Activated CD8-positive, alpha-beta memory T cell treated with anti-CD3 and anti-CD28 coated beads for 48 hours (primary cell): ENCODE results near the gene MCM3AP.

ENCODE experiments used
- DNase-seq, 3 experiments: peaks; one replicate each; pipeline ENCODE4 v3.0.0-alpha.2; 2020; ENCODE audit warnings: low read depth in 2 of 3, low spot score in 2 of 3

MCM3AP gene

GRCh38 chr21:46285206-46285661, at the start of gene MCM3AP:
MCM3AP (minus strand) TSS chr21:46285611; CDS start chr21:46285286, 325 bp downstream.
- DNase-seq, result no peak

- DNase-seq, result no peak
Measured at GRCh38 chr21:46334351-46335140, 49.1 kb upstream of the MCM3AP start.

- no peak for DNase-seq
Measured at GRCh38 chr21:46329796-46330195, 44.4 kb upstream of the MCM3AP start.

- no peak for DNase-seq
Measured at GRCh38 chr21:46328151-46328550, 42.7 kb upstream of the MCM3AP start.

- DNase-seq, result no peak
Measured at GRCh38 chr21:46327711-46328110, 42.3 kb upstream of the MCM3AP start.

- no peak for DNase-seq
Measured at GRCh38 chr21:46326110-46326703, 40.8 kb upstream of the MCM3AP start.

- peak; percentile 6 to 39 (median 12) for DNase-seq
Measured at GRCh38 chr21:46325073-46325912, 39.9 kb upstream of the MCM3AP start.

GRCh38 chr21:46324390-46325072, 39.1 kb upstream of the MCM3AP start:
- DNase-seq, result peak; percentile 67 to 77 (median 71)

- peak; percentile 82 to 98 (median 96) for DNase-seq
Measured at GRCh38 chr21:46323710-46324389, 38.4 kb upstream of the MCM3AP start, which contains the start of the genes C21orf58 and PCNT. C21orf58 (minus strand) TSS chr21:46323870; CDS start chr21:46322738, 1,132 bp downstream. PCNT (plus strand) TSS chr21:46324156; CDS start chr21:46324229, 73 bp downstream.

- peak in 1 of 3 experiments; percentile 17 for DNase-seq
Measured at GRCh38 chr21:46323227-46323709, 37.9 kb upstream of the MCM3AP start.

GRCh38 chr21:46322351-46323226, 37.2 kb upstream of the MCM3AP start:
- peak in 1 of 3 experiments; percentile 16 for DNase-seq

GRCh38 chr21:46320331-46320801, 35.0 kb upstream of the MCM3AP start:
- DNase-seq, result no peak

- no peak for DNase-seq
Measured at GRCh38 chr21:46319186-46319585, 33.8 kb upstream of the MCM3AP start.

GRCh38 chr21:46318464-46318845, 33.0 kb upstream of the MCM3AP start:
- no peak for DNase-seq

- DNase-seq, result no peak
Measured at GRCh38 chr21:46317710-46318463, 32.5 kb upstream of the MCM3AP start.

- no peak for DNase-seq
Measured at GRCh38 chr21:46316708-46317324, 31.4 kb upstream of the MCM3AP start.

GRCh38 chr21:46314441-46315020, 29.1 kb upstream of the MCM3AP start:
- no peak for DNase-seq
